ENCODE measurements around the gene BDH1.

- no peak for TF ChIP-seq EP300 (conservative IDR thresholded peaks at IDR 0.05; ENCODE audit: poor library complexity, severe bottlenecking)
- no peak for TF ChIP-seq POLR2AphosphoS5 (IDR thresholded peaks at IDR 0.05)
- TF ChIP-seq REST (IDR thresholded peaks at IDR 0.05; ENCODE audit: borderline replicate concordance): no peak
- TF ChIP-seq CTCF (IDR thresholded peaks at IDR 0.05; ENCODE audit: poor library complexity, severe bottlenecking): no peak
- no peak for TF ChIP-seq TAF1 (IDR thresholded peaks at IDR 0.05; ENCODE audit: low read depth)
- TF ChIP-seq RAD21 (conservative IDR thresholded peaks at IDR 0.05): no peak
Observed at GRCh38 chr3:197559651-197560050, 3.9 kb upstream of the BDH1 start.
